GM12872 (cell line): ENCODE results near the gene SLC22A31.

Experiments
- CTCF ChIP-seq: IDR thresholded peaks from 3 replicates; pipeline ENCODE4 v1.5.1; 2011; ENCODE audit warnings: low read depth, mild to moderate bottlenecking, low read length, moderate library complexity; ENCODE audit not compliant: insufficient read depth

SLC22A31 gene

GRCh38 chr16:89161763-89162713 lies 38.3 kb downstream of the SLC22A31 start:
- no peak for TF ChIP-seq CTCF

GRCh38 chr16:89160977-89161701 lies 39.2 kb downstream of the SLC22A31 start:
- TF ChIP-seq CTCF, result no peak

GRCh38 chr16:89159850-89160354 lies 40.4 kb downstream of the SLC22A31 start:
- TF ChIP-seq CTCF, result no peak

- no peak for TF ChIP-seq CTCF
Measured at GRCh38 chr16:89159066-89159849, 41.1 kb downstream of the SLC22A31 start.

- no peak for TF ChIP-seq CTCF
Measured at GRCh38 chr16:89157778-89158177, 42.6 kb downstream of the SLC22A31 start.

GRCh38 chr16:89156740-89157645 lies 43.3 kb downstream of the SLC22A31 start:
- TF ChIP-seq CTCF, result no peak
